ENCODE data around the gene ADAMTS14. TPM values are rescaled to one million over a fixed set of nuclear protein-coding genes. Genes with fewer than 3 reads are reported as not detected.
"Not testable (repeated sequence)": the region's sequence is repeated elsewhere in the genome, so short reads cannot be mapped to it uniquely, and the experiment has no call there.

Gene ADAMTS14
- total RNA-seq, 1 experiment from 2014 or later = 1.6 TPM

GRCh38 chr10:70765794-70766594 is 93.7 kb downstream of the ADAMTS14 start:
- peaks cover 19 to 22% of the 10 kb centered on the region in 2 experiments for H3K9me3 Mint-ChIP-seq
- WGBS (ENCODE audit: extremely low coverage, insufficient read length, low lambda C conversion rate) = no CpG with 5 or more reads among the region's 8 CpGs
- Histone ChIP-seq H3K4me1 (ENCODE audit: insufficient read depth, low read length) (no peaks in the 10 kb centered on the region), H4K8ac (replicated peaks; ENCODE audit: insufficient read length, low read depth, low read length) (no peak overlapping the region), H3K18ac (ENCODE audit: insufficient read length, low read depth, low read length) (no peak overlapping the region), H2BK12ac (ENCODE audit: insufficient read length, low read depth, low read length) (no peak overlapping the region), H3K9ac (ENCODE audit: extremely low read depth, insufficient read length, low read length) (no peak overlapping the region), H2BK120ac (ENCODE audit: low read depth, low read length, poor library complexity, severe bottlenecking) (no peak overlapping the region), H3T11ph (ENCODE audit: low read length) (no peak overlapping the region), H2AFZ (ENCODE audit: low read length) (no peak overlapping the region), H3K23ac (ENCODE audit: insufficient read length, low read depth, low read length) (no peak overlapping the region), H2BK20ac (ENCODE audit: low read depth, low read length, poor library complexity, severe bottlenecking) (no peak overlapping the region), H2BK5ac (ENCODE audit: insufficient read length, low read length) (no peak overlapping the region), H4K91ac (ENCODE audit: insufficient read length, low read depth, low read length) (no peak overlapping the region), H3K14ac (ENCODE audit: insufficient read depth, low read length) (no peak overlapping the region), H3K4me2 (ENCODE audit: insufficient read depth, insufficient read length, low read length) (no peak overlapping the region), H4K5ac (ENCODE audit: insufficient read length, low read depth, low read length) (no peak overlapping the region), H3K4ac (ENCODE audit: low read depth, low read length) (no peak overlapping the region), H3K79me1 (ENCODE audit: insufficient read depth, low read depth, low read length, poor library complexity, severe bottlenecking) (no peaks in the 10 kb centered on the region), H3K27me3 (ENCODE audit: insufficient read depth, low read length) (no peaks in the 10 kb centered on the region), H2BK15ac (ENCODE audit: low read depth, low read length) (no peak overlapping the region), H3K27ac (ENCODE audit: insufficient read length, low read depth, low read length) (no peak overlapping the region), H2AK5ac (ENCODE audit: insufficient read length, low read length) (no peak overlapping the region), H3K56ac (ENCODE audit: insufficient read length, low read depth, low read length) (no peak overlapping the region), H3K9me3 (ENCODE audit: control insufficient read depth, low read depth, low read length) (no peaks in the 10 kb centered on the region), H4K20me1 (ENCODE audit: control insufficient read depth, insufficient read depth, insufficient read length) (no peaks in the 10 kb centered on the region), H3K23me2 (ENCODE audit: insufficient read length, low read depth, low read length, poor library complexity, severe bottlenecking) (no peaks in the 10 kb centered on the region), H3K79me2 (ENCODE audit: insufficient read depth, low read length) (no peaks in the 10 kb centered on the region)
- TF ChIP-seq CTCF (conservative IDR thresholded peaks at IDR 0.05) = no peak
- H3K27me3 Mint-ChIP-seq (ENCODE audit: low read depth) = peaks cover 3% of the 10 kb centered on the region; the same call in 1 of the 2 replicates
- H3K36me3 Mint-ChIP-seq (ENCODE audit: insufficient read depth in 1 of 3, low read depth in 3 of 3) = peaks cover 8 to 18% (median 17%) of the 10 kb centered on the region in 3 experiments; a peak in 6 of 7 replicates
- peaks cover 8 to 9% of the 10 kb centered on the region in 2 experiments for H3K4me1 Mint-ChIP-seq
- H3K4me3 Mint-ChIP-seq = no peak overlapping the region
- peak; percentile 9 for DNase-seq
- no peak overlapping the region; a peak in 1 of 7 replicates for H3K27ac Mint-ChIP-seq

DNA sequence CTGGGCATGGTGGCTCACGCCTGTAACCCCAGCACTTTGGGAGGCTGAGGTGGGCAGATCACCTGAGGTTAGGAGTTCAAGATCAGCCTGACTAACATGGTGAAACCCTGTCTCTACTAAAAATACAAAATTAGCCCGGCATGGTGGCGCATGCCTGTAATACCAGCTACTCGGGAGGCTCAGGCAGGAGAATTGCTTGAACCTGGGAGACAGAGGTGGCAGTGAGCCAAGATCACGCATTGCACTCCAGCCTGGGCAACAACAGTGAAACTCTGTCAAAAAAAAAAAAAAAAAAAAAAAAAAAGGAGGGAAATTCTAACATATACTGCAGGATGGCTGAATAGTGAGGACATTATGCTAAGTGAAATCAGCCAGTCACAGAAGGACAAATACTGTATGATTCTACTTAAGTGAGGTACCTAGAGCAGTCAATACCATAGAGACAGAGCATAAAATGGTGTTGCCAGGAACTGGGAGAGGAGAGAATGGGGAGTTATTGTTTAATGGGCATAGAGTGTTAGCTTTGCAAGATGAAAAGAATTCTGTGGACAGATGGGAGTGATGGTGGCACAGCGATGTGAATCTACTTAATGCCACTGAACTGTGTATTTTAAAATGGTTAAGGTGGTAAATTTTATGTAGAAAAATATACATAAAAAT is 95.8 kb downstream of the ADAMTS14 start:
- not testable (repeated sequence) for H3K4me1 Mint-ChIP-seq; H3K4me3 Mint-ChIP-seq; H3T11ph ChIP-seq (ENCODE audit: low read length); H3K4ac ChIP-seq (ENCODE audit: low read depth, low read length); H3K23me2 ChIP-seq (ENCODE audit: insufficient read length, low read depth, low read length, poor library complexity, severe bottlenecking); H3K27me3 Mint-ChIP-seq (ENCODE audit: low read depth); H3K4me1 ChIP-seq (ENCODE audit: insufficient read depth, low read length); H2BK12ac ChIP-seq (ENCODE audit: insufficient read length, low read depth, low read length); H2BK120ac ChIP-seq (ENCODE audit: low read depth, low read length, poor library complexity, severe bottlenecking); H2BK15ac ChIP-seq (ENCODE audit: low read depth, low read length); H2AK5ac ChIP-seq (ENCODE audit: insufficient read length, low read length); H3K56ac ChIP-seq (ENCODE audit: insufficient read length, low read depth, low read length); H3K14ac ChIP-seq (ENCODE audit: insufficient read depth, low read length); H3K27ac Mint-ChIP-seq; H3K27me3 ChIP-seq (ENCODE audit: insufficient read depth, low read length); H3K79me1 ChIP-seq (ENCODE audit: insufficient read depth, low read depth, low read length, poor library complexity, severe bottlenecking); H4K91ac ChIP-seq (ENCODE audit: insufficient read length, low read depth, low read length); DNase-seq; H3K79me2 ChIP-seq (ENCODE audit: insufficient read depth, low read length); H4K20me1 ChIP-seq (ENCODE audit: control insufficient read depth, insufficient read depth, insufficient read length); H2AFZ ChIP-seq (ENCODE audit: low read length); H3K9ac ChIP-seq (ENCODE audit: extremely low read depth, insufficient read length, low read length); H4K8ac ChIP-seq (replicated peaks; ENCODE audit: insufficient read length, low read depth, low read length); H2BK20ac ChIP-seq (ENCODE audit: low read depth, low read length, poor library complexity, severe bottlenecking); H4K5ac ChIP-seq (ENCODE audit: insufficient read length, low read depth, low read length); H3K4me2 ChIP-seq (ENCODE audit: insufficient read depth, insufficient read length, low read length); H3K9me3 ChIP-seq (ENCODE audit: control insufficient read depth, low read depth, low read length); H2BK5ac ChIP-seq (ENCODE audit: insufficient read length, low read length); H3K27ac ChIP-seq (ENCODE audit: insufficient read length, low read depth, low read length); H3K23ac ChIP-seq (ENCODE audit: insufficient read length, low read depth, low read length); H3K18ac ChIP-seq (ENCODE audit: insufficient read length, low read depth, low read length)
- H3K9me3 Mint-ChIP-seq = peaks cover 19 to 22% of the 10 kb centered on the region in 2 experiments
- peaks cover 8 to 18% (median 17%) of the 10 kb centered on the region in 3 experiments; a peak in 6 of 7 replicates for H3K36me3 Mint-ChIP-seq (ENCODE audit: insufficient read depth in 1 of 3, low read depth in 3 of 3)
- WGBS (ENCODE audit: extremely low coverage, insufficient read length, low lambda C conversion rate) = no CpG with 5 or more reads among the region's 6 CpGs
